AG04449 (cell line): ENCODE measurements around the gene CFAP69.

Experiments used
- CTCF ChIA-PET: fragments of 350-600 bp; formaldehyde crosslinking; extraction: SDS; loops from one replicate; lab custom pipeline; 2021; ENCODE audit warnings: antibody characterized with exemption; lab: Yijun Ruan, JAX
- POLR2A ChIA-PET: fragments of 400-600, 350-600 bp; formaldehyde crosslinking; extraction: SDS; loops from one replicate; lab custom pipeline; 2020; ENCODE audit warnings: antibody characterized with exemption, inconsistent platforms; lab: Yijun Ruan, JAX
- DNase-seq: peaks from one replicate; pipeline ENCODE4 v3.0.0-alpha.2; 2010; ENCODE audit warnings: low read depth, low spot score
- H3K4me3 ChIP-seq: 2 replicates; pipeline ENCODE4 v1.5.1; 2011; ENCODE audit warnings: low read depth, mild to moderate bottlenecking, control low read depth, low read length
- CTCF ChIP-seq: IDR thresholded peaks from one replicate; pipeline ENCODE4 v1.5.1; 2011; ENCODE audit warnings: mild to moderate bottlenecking, moderate library complexity, low read length, control low read depth, inconsistent platforms; ENCODE audit not compliant: insufficient read depth; ENCODE audit errors: missing control alignments

CFAP69 gene

GRCh38 chr7:90210981-90211380 is 34.0 kb upstream of the CFAP69 start:
- ChIA-PET POLR2A (interaction anchor here (0.7 to 2.1 kb wide), 7 partner anchors 13 to 61 kb away, joined by 3 to 9 read pairs (median 3); partner anchors contain the start of gene STEAP1), CTCF (interaction anchor here (0.7 to 2.6 kb wide), 25 partner anchors 11 to 217 kb away, joined by 3 to 32 read pairs (median 5); partner anchors contain the start of gene STEAP1)
- TF ChIP-seq CTCF: no peak
- DNase-seq: no peak
- peak overlapping the region; percentile 68 for H3K4me3 ChIP-seq

GRCh38 chr7:90211391-90212148 is 33.4 kb upstream of the CFAP69 start, which contains the start of gene STEAP2:
STEAP2 (plus strand) TSS chr7:90211740; CDS start chr7:90225083, 13,343 bp downstream.
- CTCF ChIA-PET: interaction anchor here (0.5 to 2.6 kb wide), 30 partner anchors 11 to 1425 kb away, joined by 3 to 32 read pairs (median 5); partner anchors contain the start of gene STEAP1
- H3K4me3 ChIP-seq: peak within 1 kb of the TSS; percentile 68
- POLR2A ChIA-PET: interaction anchor here (0.7 to 2.1 kb wide), 8 partner anchors 12 to 60 kb away, joined by 3 to 9 read pairs (median 4); partner anchors contain the start of gene STEAP1
- peak; percentile 53 for DNase-seq
- TF ChIP-seq CTCF: peak; percentile 95

GRCh38 chr7:90212149-90212495 is 32.9 kb upstream of the CFAP69 start:
- TF ChIP-seq CTCF: no peak
- CTCF ChIA-PET: interaction anchor here (0.5 to 2.6 kb wide), 24 partner anchors 11 to 1426 kb away, joined by 3 to 32 read pairs (median 6); partner anchors contain the start of gene STEAP1
- peak overlapping the region; percentile 68 for H3K4me3 ChIP-seq
- no peak for DNase-seq
- POLR2A ChIA-PET: interaction anchor here (1.0 to 2.1 kb wide), 5 partner anchors 12 to 58 kb away, joined by 3 to 9 read pairs (median 4); partner anchors contain the start of gene STEAP1

GRCh38 chr7:90213521-90213920 is 31.5 kb upstream of the CFAP69 start:
- DNase-seq: no peak
- ChIA-PET POLR2A (no interaction called here), CTCF (interaction anchor here (0.7 to 1.9 kb wide), 2 partner anchors 25 to 27 kb away, joined by 3 to 5 read pairs; no protein-coding TSS in a partner anchor)
- no peak overlapping the region for H3K4me3 ChIP-seq
- TF ChIP-seq CTCF: no peak

- CTCF ChIA-PET: interaction anchor here (1.6 kb wide), 1 partner anchor 51 kb away, joined by 3 read pairs; no protein-coding TSS in a partner anchor
- POLR2A ChIA-PET: no interaction called here
- DNase-seq: no peak
- no peak overlapping the region for H3K4me3 ChIP-seq
- TF ChIP-seq CTCF: no peak
Measured at GRCh38 chr7:90216080-90216674, 28.8 kb upstream of the CFAP69 start.
